CD4-positive, alpha-beta T cell (primary cell): ENCODE results near the gene CASZ1. TPM values are rescaled to one million over a fixed set of nuclear protein-coding genes. Genes with fewer than 3 reads are reported as not detected.

ENCODE experiments used
- ATAC-seq: fragments of 200-7000 bp; cut with Tn5 transposase; one replicate; pipeline ENCODE4 v1.10.0; 2022; ENCODE audit warnings: mild to moderate bottlenecking; ENCODE audit not compliant: poor library complexity
- CTCF ChIA-PET: fragments of 350-600 bp; sonication (Branson Sonifier 250); formaldehyde crosslinking; loops from one replicate; lab custom pipeline; 2021; ENCODE audit warnings: antibody characterized with exemption, inconsistent platforms; lab: Charles Lee
- POLR2A ChIA-PET: fragments of 350-600 bp; sonication (Branson Sonifier 250); formaldehyde crosslinking; loops from one replicate; lab custom pipeline; 2021; ENCODE audit warnings: antibody characterized with exemption, inconsistent platforms; lab: Charles Lee
- DNase-seq, 14 experiments: peaks; one replicate each; pipeline ENCODE4 v3.0.0-alpha.2; 2013 to 2020; ENCODE audit warnings: mixed read lengths in 2 of 14
- H3K27ac ChIP-seq, 2 donors: one replicate each; pipeline versions ENCODE4 v1.5.1 to v1.7.0; 2013; ENCODE audit warnings: low read length in 2 of 2, low read depth in 1 of 2, mild to moderate bottlenecking in 1 of 2
- H3K27me3 ChIP-seq, 2 experiments: 1 replicate in 1 of 2; 2 replicates in 1 of 2; pipeline versions ENCODE4 v1.6.1 to v1.7.0; 2013; ENCODE audit warnings: low read length in 2 of 2, control low read depth in 1 of 2, mild to moderate bottlenecking in 1 of 2, moderate library complexity in 1 of 2; ENCODE audit not compliant: insufficient read depth in 2 of 2, control insufficient read depth in 1 of 2
- H3K36me3 ChIP-seq: one replicate; pipeline ENCODE4 v1.6.1; 2013; ENCODE audit warnings: low read length, control low read depth; ENCODE audit not compliant: insufficient read depth
- H3K4me1 ChIP-seq: one replicate; pipeline ENCODE4 v1.6.1; 2013; ENCODE audit warnings: low read length, control low read depth; ENCODE audit not compliant: insufficient read depth
- H3K4me3 ChIP-seq: one replicate; pipeline ENCODE4 v1.5.1; 2013; ENCODE audit warnings: mild to moderate bottlenecking, low read length, moderate library complexity
- H3K9me3 ChIP-seq, 2 experiments: 1 replicate in 1 of 2; 2 replicates in 1 of 2; pipeline versions ENCODE4 v1.6.1 to v1.7.0; 2013; ENCODE audit warnings: low read length in 2 of 2, mild to moderate bottlenecking in 2 of 2, control low read depth in 1 of 2, moderate library complexity in 1 of 2; ENCODE audit not compliant: control insufficient read depth in 1 of 2, insufficient read depth in 1 of 2
- H3K27ac Mint-ChIP-seq: one replicate; pipeline ENCODE4 v1.8.0; 2020; ENCODE audit warnings: mixed read lengths
- H3K27me3 Mint-ChIP-seq: one replicate; pipeline ENCODE4 v1.8.0; 2021; ENCODE audit warnings: mixed read lengths
- H3K36me3 Mint-ChIP-seq: one replicate; pipeline ENCODE4 v1.8.0; 2021; ENCODE audit warnings: low read depth, mixed read lengths
- H3K4me1 Mint-ChIP-seq: one replicate; pipeline ENCODE4 v1.8.0; 2021; ENCODE audit warnings: low read depth, mixed read lengths
- H3K4me3 Mint-ChIP-seq: one replicate; pipeline ENCODE4 v1.8.0; 2020; ENCODE audit warnings: mild to moderate bottlenecking, mixed read lengths
- H3K9me3 Mint-ChIP-seq: one replicate; pipeline ENCODE4 v1.8.0; 2020; ENCODE audit warnings: mixed read lengths
- intact Hi-C, 2 experiments: fragments of 100-400 bp; cut with DNase I in 1 of 2; cut with micrococcal nuclease in 1 of 2; formaldehyde crosslinking; loops; one replicate each; pipeline versions ENCODE4 v1.15.1 to v1.9.0; 2023 to 2025; cut with DNase I, micrococcal nuclease
- total RNA-seq, 174 experiments: library from RNA in 2 of 174; stranded (reverse) in 2 of 174; gene quantifications; one replicate each; pipeline ENCODE4 v1.2.3 and lab custom pipeline; 2021 to 2026
- TF ChIP-seq, protein P1 (sequence below): fragments of 200-600 bp; IDR thresholded peaks from one replicate; pipeline ENCODE4 v1.8.0; 2022; ENCODE audit warnings: antibody characterized with exemption, mild to moderate bottlenecking

Gene CASZ1
- total RNA-seq, 2 experiments from 2014 or later: 21.8 to 22.8 TPM

DNA sequence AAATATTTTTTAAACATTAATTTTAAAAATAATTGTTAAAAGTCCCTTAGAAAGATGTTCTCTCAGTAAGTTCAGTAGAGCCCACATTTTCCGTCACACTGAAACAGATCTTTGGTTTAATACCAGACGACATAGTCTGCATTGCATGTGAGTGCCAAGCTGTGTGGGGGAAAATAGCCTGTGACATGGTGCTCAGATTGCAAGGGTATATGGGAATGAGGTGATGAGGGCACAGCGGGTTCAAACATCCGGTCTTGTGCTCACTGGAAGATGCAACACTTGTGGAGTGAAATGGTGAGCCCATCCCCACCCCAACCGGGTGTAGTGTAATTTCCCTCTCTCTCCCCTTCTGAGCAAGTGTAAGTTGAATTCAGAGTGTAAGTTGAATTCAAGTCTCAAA is 207.4 kb downstream of the CASZ1 start:
- Mint-ChIP-seq H3K36me3 (peaks cover 9% of the 10 kb centered on the region), H3K4me3 (no peak overlapping the region), H3K4me1 (no peaks in the 10 kb centered on the region), H3K9me3 (no peaks in the 10 kb centered on the region), H3K27me3 (no peaks in the 10 kb centered on the region), H3K27ac (no peak overlapping the region)
- H3K36me3 ChIP-seq: no peaks in the 10 kb centered on the region
- TF ChIP-seq, protein P1, sequence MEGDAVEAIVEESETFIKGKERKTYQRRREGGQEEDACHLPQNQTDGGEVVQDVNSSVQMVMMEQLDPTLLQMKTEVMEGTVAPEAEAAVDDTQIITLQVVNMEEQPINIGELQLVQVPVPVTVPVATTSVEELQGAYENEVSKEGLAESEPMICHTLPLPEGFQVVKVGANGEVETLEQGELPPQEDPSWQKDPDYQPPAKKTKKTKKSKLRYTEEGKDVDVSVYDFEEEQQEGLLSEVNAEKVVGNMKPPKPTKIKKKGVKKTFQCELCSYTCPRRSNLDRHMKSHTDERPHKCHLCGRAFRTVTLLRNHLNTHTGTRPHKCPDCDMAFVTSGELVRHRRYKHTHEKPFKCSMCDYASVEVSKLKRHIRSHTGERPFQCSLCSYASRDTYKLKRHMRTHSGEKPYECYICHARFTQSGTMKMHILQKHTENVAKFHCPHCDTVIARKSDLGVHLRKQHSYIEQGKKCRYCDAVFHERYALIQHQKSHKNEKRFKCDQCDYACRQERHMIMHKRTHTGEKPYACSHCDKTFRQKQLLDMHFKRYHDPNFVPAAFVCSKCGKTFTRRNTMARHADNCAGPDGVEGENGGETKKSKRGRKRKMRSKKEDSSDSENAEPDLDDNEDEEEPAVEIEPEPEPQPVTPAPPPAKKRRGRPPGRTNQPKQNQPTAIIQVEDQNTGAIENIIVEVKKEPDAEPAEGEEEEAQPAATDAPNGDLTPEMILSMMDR: no peak
- no peak overlapping the region for H3K27ac ChIP-seq
- intact Hi-C loops: no loop called here
- CTCF ChIA-PET: no interaction called here
- no peaks in the 10 kb centered on the region for H3K4me1 ChIP-seq
- no peaks in the 10 kb centered on the region for H3K27me3 ChIP-seq
- no peaks in the 10 kb centered on the region for H3K9me3 ChIP-seq
- ATAC-seq: no peak
- no peak for DNase-seq
- H3K4me3 ChIP-seq: no peak overlapping the region
- POLR2A ChIA-PET: no interaction called here

DNA sequence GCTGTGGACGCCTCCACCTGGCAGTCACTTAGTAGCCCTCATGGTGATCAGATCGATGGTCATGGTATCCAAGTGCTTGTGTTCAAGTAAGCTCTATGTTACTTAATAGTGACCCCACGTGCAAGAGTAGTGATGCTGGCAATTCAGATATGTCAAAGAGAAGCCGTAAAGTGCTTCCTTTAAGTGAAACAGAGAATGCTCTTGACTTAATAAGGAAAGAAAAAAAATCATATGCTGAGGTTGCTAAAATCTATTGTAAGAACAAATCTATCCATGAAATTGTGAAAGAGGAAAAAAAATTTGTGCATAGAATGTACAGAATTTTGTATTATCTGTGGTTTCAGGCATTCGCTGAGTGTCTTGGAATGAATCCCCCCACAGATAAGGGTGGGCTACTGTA is 207.8 kb downstream of the CASZ1 start:
- ChIA-PET CTCF (no interaction called here), POLR2A (no interaction called here)
- no peaks in the 10 kb centered on the region for H3K9me3 Mint-ChIP-seq
- intact Hi-C loops: no loop called here
- TF ChIP-seq, protein P1: no peak
- Histone ChIP-seq H3K9me3 (no peaks in the 10 kb centered on the region), H3K27ac (no peak overlapping the region), H3K4me3 (no peak overlapping the region), H3K36me3 (no peaks in the 10 kb centered on the region), H3K27me3 (no peaks in the 10 kb centered on the region), H3K4me1 (no peaks in the 10 kb centered on the region)
- no peak for DNase-seq
- H3K27ac Mint-ChIP-seq: no peak overlapping the region
- no peaks in the 10 kb centered on the region for H3K4me1 Mint-ChIP-seq
- H3K36me3 Mint-ChIP-seq: peaks cover 9% of the 10 kb centered on the region
- no peak overlapping the region for H3K4me3 Mint-ChIP-seq
- H3K27me3 Mint-ChIP-seq: no peaks in the 10 kb centered on the region
- ATAC-seq: no peak

Other genes with a start within 250 kb of the CASZ1 start
- 100 to 1,000 TPM; 141 to 149 TPM for gene TARDBP, start 216.0 kb upstream of the CASZ1 start, total RNA-seq